GM19328 (cell line): ENCODE measurements around the gene COL17A1.

Experiments used
- ATAC-seq: cut with Tn5 transposase; IDR thresholded peaks from one replicate; pipeline ENCODE4 v1.9.1; 2021; ENCODE audit warnings: mild to moderate bottlenecking, moderate library complexity; ENCODE audit not compliant: unreplicated experiment

Gene COL17A1

GRCh38 chr10:104098358-104098925 is 12.8 kb upstream of the COL17A1 start:
- ATAC-seq, result no peak

- no peak for ATAC-seq
These were observed 11.0 kb upstream of the COL17A1 start for GRCh38 chr10:104096692-104097091.

- ATAC-seq, result no peak
These were observed 7.1 kb upstream of the COL17A1 start for GRCh38 chr10:104092749-104093148.

GRCh38 chr10:104090611-104091010 is 4.9 kb upstream of the COL17A1 start:
- no peak for ATAC-seq

GRCh38 chr10:104089621-104090020 is 3.9 kb upstream of the COL17A1 start:
- no peak for ATAC-seq

- ATAC-seq, result no peak
These were observed 2.6 kb upstream of the COL17A1 start for GRCh38 chr10:104088239-104088638.

GRCh38 chr10:104084482-104085142 is 1.1 kb downstream of the COL17A1 start:
- no peak for ATAC-seq

GRCh38 chr10:104081998-104082397 is 3.7 kb downstream of the COL17A1 start:
- ATAC-seq, result no peak

- no peak for ATAC-seq
These were observed 4.9 kb downstream of the COL17A1 start for GRCh38 chr10:104080762-104081161.

GRCh38 chr10:104077663-104078151 is 8.0 kb downstream of the COL17A1 start:
- ATAC-seq, result no peak

- ATAC-seq, result no peak
These were observed 8.4 kb downstream of the COL17A1 start for GRCh38 chr10:104077247-104077646.

- ATAC-seq, result no peak
These were observed 8.9 kb downstream of the COL17A1 start for GRCh38 chr10:104076743-104077160.

- no peak for ATAC-seq
These were observed 11.2 kb downstream of the COL17A1 start for GRCh38 chr10:104074505-104074904.

GRCh38 chr10:104072786-104073185 is 12.9 kb downstream of the COL17A1 start:
- ATAC-seq, result no peak

GRCh38 chr10:104069613-104070012 is 16.1 kb downstream of the COL17A1 start:
- ATAC-seq, result no peak

- ATAC-seq, result no peak
These were observed 18.2 kb downstream of the COL17A1 start for GRCh38 chr10:104067525-104067924.

- ATAC-seq, result no peak
These were observed 18.7 kb downstream of the COL17A1 start for GRCh38 chr10:104066945-104067344.

- no peak for ATAC-seq
These were observed 19.9 kb downstream of the COL17A1 start for GRCh38 chr10:104065748-104066147.

- no peak for ATAC-seq
These were observed 24.5 kb downstream of the COL17A1 start for GRCh38 chr10:104061196-104061595.

- no peak for ATAC-seq
These were observed 26.3 kb downstream of the COL17A1 start for GRCh38 chr10:104059364-104059763.

- ATAC-seq, result no peak
These were observed 28.0 kb downstream of the COL17A1 start for GRCh38 chr10:104057717-104058116.

GRCh38 chr10:104056619-104057273 is 28.9 kb downstream of the COL17A1 start:
- no peak for ATAC-seq
